GM23338 (cell line): ENCODE measurements around the gene TACC3. TPM values are rescaled to one million over a fixed set of nuclear protein-coding genes. Genes with fewer than 3 reads are reported as not detected.

Experiments
- ATAC-seq: fragments of 200-7000 bp; cut with Tn5 transposase; 3 replicates; pipeline ENCODE4 v1.9.1; 2020
- DNase-seq: peaks from one replicate; pipeline ENCODE4 v3.0.0-alpha.2; 2015; ENCODE audit warnings: low spot score
- H2AFZ ChIP-seq: fragments of 200-600 bp; sonication (generic); 2 replicates; pipeline ENCODE4 v1.8.0; 2016; ENCODE audit warnings: antibody characterized with exemption, mild to moderate bottlenecking, moderate library complexity
- H3F3A ChIP-seq: fragments of 200-600 bp; sonication (generic); replicated peaks from 2 replicates; pipeline ENCODE4 v1.8.0; 2017; ENCODE audit warnings: antibody characterized with exemption, mixed run types, low read depth
- H3K27ac ChIP-seq: fragments of 200-600 bp; sonication (generic); 2 replicates; pipeline ENCODE4 v1.6.1; 2016; ENCODE audit warnings: low read depth
- H3K27me3 ChIP-seq: fragments of 200-600 bp; sonication (generic); 2 replicates; pipeline ENCODE4 v1.8.0; 2016; ENCODE audit warnings: mild to moderate bottlenecking, mixed run types, moderate library complexity; ENCODE audit not compliant: insufficient read depth
- H3K36me3 ChIP-seq: fragments of 200-600 bp; sonication (generic); 2 replicates; pipeline ENCODE4 v1.8.0; 2016; ENCODE audit warnings: mild to moderate bottlenecking; ENCODE audit not compliant: insufficient read depth
- H3K4me1 ChIP-seq: fragments of 200-600 bp; sonication (generic); 2 replicates; pipeline ENCODE4 v1.8.0; 2016; ENCODE audit warnings: mild to moderate bottlenecking, moderate library complexity; ENCODE audit not compliant: insufficient read depth
- H3K4me2 ChIP-seq: fragments of 200-600 bp; sonication (generic); 2 replicates; pipeline ENCODE4 v1.7.1; 2017; ENCODE audit warnings: mixed run types
- H3K4me3 ChIP-seq: fragments of 200-600 bp; sonication (generic); 2 replicates; pipeline ENCODE4 v1.6.1; 2016; ENCODE audit warnings: mixed run types
- H3K79me2 ChIP-seq: fragments of 200-600 bp; sonication (generic); replicated peaks from 2 replicates; pipeline ENCODE4 v1.8.0; 2017; ENCODE audit warnings: mild to moderate bottlenecking; ENCODE audit not compliant: insufficient read depth
- H3K9me2 ChIP-seq: fragments of 200-600 bp; sonication (generic); 2 replicates; pipeline ENCODE4 v1.8.0; 2017; ENCODE audit not compliant: insufficient read depth
- H4K20me1 ChIP-seq: fragments of 200-600 bp; sonication (generic); replicated peaks from 2 replicates; pipeline ENCODE4 v1.8.0; 2017; ENCODE audit warnings: mild to moderate bottlenecking; ENCODE audit not compliant: insufficient read depth
- H3K27ac Mint-ChIP-seq: 2 replicates; pipeline ENCODE4 v1.8.0; 2020; ENCODE audit warnings: inconsistent platforms, mild to moderate bottlenecking, moderate library complexity, mixed read lengths
- H3K27me3 Mint-ChIP-seq: 3 replicates; pipeline ENCODE4 v1.8.0; 2022; ENCODE audit warnings: low read depth, mild to moderate bottlenecking, moderate library complexity, mixed read lengths, inconsistent platforms; ENCODE audit not compliant: insufficient read depth, poor library complexity
- H3K36me3 Mint-ChIP-seq: 3 replicates; pipeline ENCODE4 v1.8.0; 2021; ENCODE audit warnings: low read depth, mild to moderate bottlenecking, inconsistent platforms, moderate library complexity, mixed read lengths
- H3K4me1 Mint-ChIP-seq: 3 replicates; pipeline ENCODE4 v1.8.0; 2020; ENCODE audit warnings: mild to moderate bottlenecking, inconsistent platforms, mixed read lengths
- H3K4me3 Mint-ChIP-seq: 3 replicates; pipeline ENCODE4 v1.8.0; 2021; ENCODE audit warnings: moderate library complexity, mild to moderate bottlenecking, inconsistent platforms, mixed read lengths
- H3K9me3 Mint-ChIP-seq: 3 replicates; pipeline ENCODE4 v1.8.0; 2020; ENCODE audit warnings: moderate library complexity, mild to moderate bottlenecking, inconsistent platforms, mixed read lengths
- CREB1 ChIP-seq: fragments of 250-450 bp; sonication (Bioruptor Pico); IDR thresholded peaks from 2 replicates; pipeline ENCODE4 v1.5.0; 2020; ENCODE audit warnings: low read depth, mild to moderate bottlenecking, moderate library complexity
- CTCF ChIP-seq, 2 experiments: fragments of 200-600 bp in 1 of 2; sonication (generic) in 1 of 2; conservative IDR thresholded peaks; 2 replicates each; pipeline versions ENCODE4 v1.5.1 to v1.6.1; 2016 to 2017; ENCODE audit warnings: antibody characterized with exemption in 2 of 2, low read depth in 2 of 2, mild to moderate bottlenecking in 2 of 2, moderate library complexity in 1 of 2
- ETS1 ChIP-seq: IDR thresholded peaks from 2 replicates; pipeline ENCODE4 v1.6.1; 2016; ENCODE audit warnings: antibody characterized with exemption
- EZH2 ChIP-seq: fragments of 200-600 bp; sonication (generic); IDR thresholded peaks from one replicate; pipeline ENCODE4 v1.8.0; 2017; ENCODE audit warnings: antibody characterized with exemption, mild to moderate bottlenecking, low read depth; ENCODE audit not compliant: unreplicated experiment
- NANOG ChIP-seq: IDR thresholded peaks from 2 replicates; pipeline ENCODE4 v1.6.1; 2016; ENCODE audit warnings: antibody characterized with exemption, borderline replicate concordance
- POLR2AphosphoS5 ChIP-seq: IDR thresholded peaks from 2 replicates; pipeline ENCODE4 v1.6.1; 2016; ENCODE audit warnings: antibody characterized with exemption, low read depth
- REST ChIP-seq: IDR thresholded peaks from one replicate; pipeline ENCODE4 v1.6.1; 2018; ENCODE audit warnings: antibody characterized with exemption; ENCODE audit not compliant: unreplicated experiment
- STAT1 ChIP-seq: IDR thresholded peaks from one replicate; pipeline ENCODE4 v1.6.1; 2016; ENCODE audit warnings: antibody characterized with exemption; ENCODE audit not compliant: unreplicated experiment
- ZNF331 ChIP-seq: fragments of 250-450 bp; sonication (Bioruptor Pico); IDR thresholded peaks from 2 replicates; pipeline ENCODE4 v1.5.0; 2020; ENCODE audit warnings: low read depth, mild to moderate bottlenecking, moderate library complexity
- polyA plus RNA-seq: library from polyadenylated mRNA; unstranded; fragments of >200 nt; fragmentation: Nextera tagmentation; extraction: Ambion mirVana; gene quantifications from 2 replicates; pipeline ENCODE4 v1.2.1, GENCODE V29; 2016
- total RNA-seq: library from RNA; depleted of rRNA; stranded (reverse); fragments of >200 nt; shearing (Covaris generic); gene quantifications from 2 replicates; pipeline ENCODE4 v1.2.3, GENCODE V29; 2014

TACC3 gene
- total and polyA plus RNA-seq, 2 experiments from 2014 or later = 120 TPM

GRCh38 chr4:1778642-1779392 lies 57.5 kb downstream of the TACC3 start:
- TF ChIP-seq REST (no peak), EZH2 (no peak), ZNF331 (CRISPR knock-in tag) (no peak), CREB1 (no peak), STAT1 (no peak), ETS1 (no peak), NANOG (no peak)
- H3K4me1 ChIP-seq = peaks cover 19% of the 10 kb centered on the region
- no peak overlapping the region for H2AFZ ChIP-seq
- H3K4me2 ChIP-seq = peak overlapping the region; percentile 57
- no peaks in the 10 kb centered on the region for H3K27me3 ChIP-seq
- H3K36me3 Mint-ChIP-seq = no peaks in the 10 kb centered on the region
- H3K4me1 Mint-ChIP-seq = peaks cover 21% of the 10 kb centered on the region; the same call in 2 of the 3 replicates
- no peaks in the 10 kb centered on the region for H3K9me3 Mint-ChIP-seq
- H3K79me2 ChIP-seq = no peaks in the 10 kb centered on the region
- H3K27me3 Mint-ChIP-seq = peaks cover 6% of the 10 kb centered on the region
- no peak overlapping the region for H3K27ac Mint-ChIP-seq
- H3K9me2 ChIP-seq = no peaks in the 10 kb centered on the region
- ATAC-seq = no peak
- no peak overlapping the region for H3K4me3 ChIP-seq
- H4K20me1 ChIP-seq = no peaks in the 10 kb centered on the region
- no peak overlapping the region for H3K4me3 Mint-ChIP-seq
- H3K27ac ChIP-seq = peak overlapping the region; percentile 66; the same call in 1 of the 2 replicates
- H3K36me3 ChIP-seq = no peaks in the 10 kb centered on the region
- H3F3A ChIP-seq = 0 out of 2 replicates have a peak, but pooled peaks cover 3% of the 10 kb centered on the region
- DNase-seq = no peak

- Mint-ChIP-seq H3K27me3 (peaks cover 6% of the 10 kb centered on the region), H3K4me3 (no peak overlapping the region), H3K4me1 (peaks cover 20% of the 10 kb centered on the region; the same call in 1 of the 3 replicates), H3K9me3 (no peaks in the 10 kb centered on the region), H3K36me3 (no peaks in the 10 kb centered on the region), H3K27ac (no peak overlapping the region)
- Histone ChIP-seq H2AFZ (no peak overlapping the region; the same call in 1 of the 2 replicates), H3K36me3 (no peaks in the 10 kb centered on the region), H3K9me2 (no peaks in the 10 kb centered on the region), H3K4me3 (no peak overlapping the region), H3K27me3 (no peaks in the 10 kb centered on the region), H3F3A (0 out of 2 replicates have a peak, but pooled peaks cover 3% of the 10 kb centered on the region), H3K4me1 (peaks cover 19% of the 10 kb centered on the region), H3K4me2 (no peak overlapping the region), H3K79me2 (no peaks in the 10 kb centered on the region), H3K27ac (no peak overlapping the region), H4K20me1 (no peaks in the 10 kb centered on the region)
- ATAC-seq (no peak), DNase-seq (no peak)
- peak in 1 of 2 experiments; percentile 47; a peak in 2 of 4 replicates for TF ChIP-seq CTCF (conservative IDR thresholded peaks at IDR 0.05; ENCODE audit: low read depth in 2 of 2)
- TF ChIP-seq POLR2AphosphoS5 = no peak
Observed at GRCh38 chr4:1779588-1780382, 58.5 kb downstream of the TACC3 start.
